Ascending aorta (tissue), 2 donors: ENCODE results near the gene DHCR7. TPM values are rescaled to one million over a fixed set of nuclear protein-coding genes. Genes with fewer than 3 reads are reported as not detected.

Experiments used
- DNase-seq, 2 donors: peaks; one replicate each; pipeline ENCODE4 v3.0.0-alpha.2; 2019; ENCODE audit warnings: low spot score in 2 of 2
- H3K27ac ChIP-seq, 2 donors: fragments of 200-600 bp; sonication (generic); one replicate each; pipeline ENCODE4 v1.5.1; 2016 to 2017; ENCODE audit warnings: mild to moderate bottlenecking in 1 of 2
- H3K27me3 ChIP-seq: fragments of 200-600 bp; sonication (generic); one replicate; pipeline ENCODE4 v1.5.1; 2017
- H3K36me3 ChIP-seq, 2 donors: fragments of 200-600 bp; sonication (generic); one replicate each; pipeline ENCODE4 v1.5.1; 2016
- H3K4me1 ChIP-seq, 2 donors: fragments of 200-600 bp; sonication (generic); one replicate each; pipeline ENCODE4 v1.5.1; 2016 to 2017; ENCODE audit warnings: mild to moderate bottlenecking in 1 of 2
- H3K4me3 ChIP-seq, 2 donors: fragments of 200-600 bp; sonication (generic); one replicate each; pipeline ENCODE4 v1.5.1; 2016 to 2017; ENCODE audit warnings: mild to moderate bottlenecking in 1 of 2
- H3K9me3 ChIP-seq, 2 donors: fragments of 200-600 bp; sonication (generic); one replicate each; pipeline ENCODE4 v1.5.1; 2016
- CTCF ChIP-seq, 3 experiments: fragments of 200-600 bp in 2 of 3; fragments of 450-650 bp in 1 of 3; sonication (generic) in 2 of 3; IDR thresholded peaks; one replicate each; pipeline ENCODE4 v1.5.1; 2016 to 2019; ENCODE audit warnings: antibody characterized with exemption in 3 of 3, mild to moderate bottlenecking in 1 of 3, moderate library complexity in 1 of 3
- intact Hi-C: fragments of 100-400 bp; cut with DNase I; formaldehyde crosslinking; loops from one replicate; pipeline ENCODE4 v1.15.1; 2023
- total RNA-seq: library from RNA; depleted of rRNA; stranded (reverse); fragments of >200 nt; gene quantifications from one replicate; pipeline ENCODE4 v1.1.0, GENCODE V29; 2016

Gene DHCR7
- total RNA-seq, 1 donor from 2014 or later: 66.2 TPM

- intact Hi-C loops: no loop called here
- Histone ChIP-seq H3K27me3 (no peaks in the 10 kb centered on the region), H3K9me3 (no peaks in the 10 kb centered on the region), H3K4me1 (no peaks in the 10 kb centered on the region), H3K4me3 (no peak overlapping the region), H3K27ac (no peak overlapping the region), H3K36me3 (peaks cover 81 to 95% of the 10 kb centered on the region in 2 donors)
- DNase-seq: no peak
- no peak for TF ChIP-seq CTCF (IDR thresholded peaks at IDR 0.05)
These were observed 34.0 kb upstream of the DHCR7 start for GRCh38 chr11:71482216-71482615.

- Histone ChIP-seq H3K27me3 (no peaks in the 10 kb centered on the region), H3K9me3 (no peaks in the 10 kb centered on the region), H3K4me3 (no peak overlapping the region), H3K27ac (no peak overlapping the region), H3K36me3 (peaks cover 86 to 98% of the 10 kb centered on the region in 2 donors), H3K4me1 (no peaks in the 10 kb centered on the region)
- no peak for DNase-seq
- TF ChIP-seq CTCF (IDR thresholded peaks at IDR 0.05): no peak
- intact Hi-C loops: no loop called here
These were observed 33.1 kb upstream of the DHCR7 start for GRCh38 chr11:71481101-71481960.

- no peaks in the 10 kb centered on the region for H3K9me3 ChIP-seq
- no peaks in the 10 kb centered on the region for H3K27me3 ChIP-seq
- intact Hi-C loops: no loop called here
- DNase-seq: no peak
- H3K36me3 ChIP-seq: peaks cover 88 to 98% of the 10 kb centered on the region in 2 donors
- H3K4me1 ChIP-seq: no peaks in the 10 kb centered on the region
- TF ChIP-seq CTCF (IDR thresholded peaks at IDR 0.05): no peak
- no peak overlapping the region for H3K27ac ChIP-seq
- no peak overlapping the region for H3K4me3 ChIP-seq
These were observed 30.3 kb upstream of the DHCR7 start for GRCh38 chr11:71478528-71478840.

GRCh38 chr11:71477641-71478527 is 29.7 kb upstream of the DHCR7 start:
- no peaks in the 10 kb centered on the region for H3K9me3 ChIP-seq
- TF ChIP-seq CTCF (IDR thresholded peaks at IDR 0.05): no peak
- no peaks in the 10 kb centered on the region for H3K4me1 ChIP-seq
- no peak overlapping the region for H3K4me3 ChIP-seq
- H3K27ac ChIP-seq: no peak overlapping the region
- H3K36me3 ChIP-seq: peaks cover 88 to 98% of the 10 kb centered on the region in 2 donors
- intact Hi-C loops: no loop called here
- no peaks in the 10 kb centered on the region for H3K27me3 ChIP-seq
- DNase-seq: no peak

- Histone ChIP-seq H3K9me3 (no peaks in the 10 kb centered on the region), H3K4me3 (no peak overlapping the region), H3K27me3 (no peaks in the 10 kb centered on the region), H3K4me1 (no peaks in the 10 kb centered on the region), H3K36me3 (peaks cover 89 to 98% of the 10 kb centered on the region in 2 donors), H3K27ac (no peak overlapping the region)
- intact Hi-C loops: no loop called here
- DNase-seq: no peak
- no peak for TF ChIP-seq CTCF (IDR thresholded peaks at IDR 0.05)
These were observed 28.9 kb upstream of the DHCR7 start for GRCh38 chr11:71476926-71477640.
